ENCODE data around the gene GALNT13. TPM values are rescaled to one million over a fixed set of nuclear protein-coding genes. Genes with fewer than 3 reads are reported as not detected.

The GALNT13 gene
- total and polyA plus RNA-seq, 4 donors, result not detected

DNA sequence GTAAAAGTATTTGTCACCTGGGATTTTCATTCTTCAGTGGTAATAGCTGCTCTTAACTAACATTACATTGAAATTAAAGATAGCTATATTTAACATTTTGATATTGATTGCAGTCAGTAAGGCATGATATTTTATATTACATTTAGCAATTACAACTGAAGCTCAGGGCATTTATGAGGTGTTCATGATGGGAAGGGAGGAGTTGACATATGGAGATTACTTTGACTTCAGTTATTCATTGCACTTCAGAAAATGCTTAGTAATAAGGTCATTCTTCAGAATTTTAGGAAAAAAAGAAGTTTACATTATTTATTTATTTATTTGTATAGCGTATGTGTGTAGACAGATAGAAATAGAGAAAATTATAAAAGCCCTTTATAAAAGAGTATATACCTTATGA is 352.0 kb downstream of the GALNT13 start:
- no peak overlapping the region for H3K4me3 ChIP-seq (ENCODE audit: low read depth in 1 of 3, low read length in 3 of 3)
- WGBS, result 87% methylated on average over 1 of the region's 1 CpG
- H3K4me1 ChIP-seq (ENCODE audit: control insufficient read depth in 4 of 4, insufficient read depth in 4 of 4, low read length in 3 of 4), result no peaks in the 10 kb centered on the region
- DNase-seq (ENCODE audit: low spot score), result no peak
- H3K9ac ChIP-seq (ENCODE audit: low read depth in 1 of 2, low read length in 2 of 2), result no peak overlapping the region
- H3K27me3 ChIP-seq (ENCODE audit: control insufficient read depth in 4 of 4, insufficient read depth in 4 of 4, low read length in 3 of 4), result no peaks in the 10 kb centered on the region
- TF ChIP-seq JUND (IDR thresholded peaks at IDR 0.05) (no peak), HNF4G (IDR thresholded peaks at IDR 0.05) (no peak), YY1 (IDR thresholded peaks at IDR 0.05) (no peak), MAX (IDR thresholded peaks at IDR 0.05) (no peak), RXRA (IDR thresholded peaks at IDR 0.05) (no peak), NR2F2 (IDR thresholded peaks at IDR 0.05) (no peak), REST (IDR thresholded peaks at IDR 0.05) (no peak), HNF4A (conservative IDR thresholded peaks at IDR 0.05) (no peak), FOXA1 (IDR thresholded peaks at IDR 0.05) (no peak), EGR1 (IDR thresholded peaks at IDR 0.05; ENCODE audit: low read depth in 2 of 2) (no peak), FOXA2 (IDR thresholded peaks at IDR 0.05) (no peak), TAF1 (conservative IDR thresholded peaks at IDR 0.05) (no peak), GABPA (IDR thresholded peaks at IDR 0.05 in 1 of 2, conservative IDR thresholded peaks at IDR 0.05 in 1 of 2) (no peak)
- TF ChIP-seq, protein P1, sequence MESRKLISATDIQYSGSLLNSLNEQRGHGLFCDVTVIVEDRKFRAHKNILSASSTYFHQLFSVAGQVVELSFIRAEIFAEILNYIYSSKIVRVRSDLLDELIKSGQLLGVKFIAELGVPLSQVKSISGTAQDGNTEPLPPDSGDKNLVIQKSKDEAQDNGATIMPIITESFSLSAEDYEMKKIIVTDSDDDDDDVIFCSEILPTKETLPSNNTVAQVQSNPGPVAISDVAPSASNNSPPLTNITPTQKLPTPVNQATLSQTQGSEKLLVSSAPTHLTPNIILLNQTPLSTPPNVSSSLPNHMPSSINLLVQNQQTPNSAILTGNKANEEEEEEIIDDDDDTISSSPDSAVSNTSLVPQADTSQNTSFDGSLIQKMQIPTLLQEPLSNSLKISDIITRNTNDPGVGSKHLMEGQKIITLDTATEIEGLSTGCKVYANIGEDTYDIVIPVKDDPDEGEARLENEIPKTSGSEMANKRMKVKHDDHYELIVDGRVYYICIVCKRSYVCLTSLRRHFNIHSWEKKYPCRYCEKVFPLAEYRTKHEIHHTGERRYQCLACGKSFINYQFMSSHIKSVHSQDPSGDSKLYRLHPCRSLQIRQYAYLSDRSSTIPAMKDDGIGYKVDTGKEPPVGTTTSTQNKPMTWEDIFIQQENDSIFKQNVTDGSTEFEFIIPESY (IDR thresholded peaks at IDR 0.05), result no peak
- TF ChIP-seq, protein P2, sequence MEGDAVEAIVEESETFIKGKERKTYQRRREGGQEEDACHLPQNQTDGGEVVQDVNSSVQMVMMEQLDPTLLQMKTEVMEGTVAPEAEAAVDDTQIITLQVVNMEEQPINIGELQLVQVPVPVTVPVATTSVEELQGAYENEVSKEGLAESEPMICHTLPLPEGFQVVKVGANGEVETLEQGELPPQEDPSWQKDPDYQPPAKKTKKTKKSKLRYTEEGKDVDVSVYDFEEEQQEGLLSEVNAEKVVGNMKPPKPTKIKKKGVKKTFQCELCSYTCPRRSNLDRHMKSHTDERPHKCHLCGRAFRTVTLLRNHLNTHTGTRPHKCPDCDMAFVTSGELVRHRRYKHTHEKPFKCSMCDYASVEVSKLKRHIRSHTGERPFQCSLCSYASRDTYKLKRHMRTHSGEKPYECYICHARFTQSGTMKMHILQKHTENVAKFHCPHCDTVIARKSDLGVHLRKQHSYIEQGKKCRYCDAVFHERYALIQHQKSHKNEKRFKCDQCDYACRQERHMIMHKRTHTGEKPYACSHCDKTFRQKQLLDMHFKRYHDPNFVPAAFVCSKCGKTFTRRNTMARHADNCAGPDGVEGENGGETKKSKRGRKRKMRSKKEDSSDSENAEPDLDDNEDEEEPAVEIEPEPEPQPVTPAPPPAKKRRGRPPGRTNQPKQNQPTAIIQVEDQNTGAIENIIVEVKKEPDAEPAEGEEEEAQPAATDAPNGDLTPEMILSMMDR (IDR thresholded peaks at IDR 0.05; ENCODE audit: low read depth, low read length, missing input control), result no peak
- TF ChIP-seq, protein P3, sequence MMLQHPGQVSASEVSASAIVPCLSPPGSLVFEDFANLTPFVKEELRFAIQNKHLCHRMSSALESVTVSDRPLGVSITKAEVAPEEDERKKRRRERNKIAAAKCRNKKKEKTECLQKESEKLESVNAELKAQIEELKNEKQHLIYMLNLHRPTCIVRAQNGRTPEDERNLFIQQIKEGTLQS (IDR thresholded peaks at IDR 0.05), result no peak
- H3K36me3 ChIP-seq (ENCODE audit: control insufficient read depth in 4 of 4, insufficient read depth in 3 of 4, low read depth in 1 of 4, low read length in 3 of 4), result no peaks in the 10 kb centered on the region
- H3K9me3 ChIP-seq (ENCODE audit: control insufficient read depth in 4 of 4, low read length in 3 of 4), result no peaks in the 10 kb centered on the region
- no peak overlapping the region for H3K27ac ChIP-seq (ENCODE audit: low read depth in 1 of 2, low read length in 2 of 2)

GRCh38 chr2:154226931-154227330 is 355.2 kb downstream of the GALNT13 start:
- Histone ChIP-seq H3K27me3 (ENCODE audit: control insufficient read depth in 4 of 4, insufficient read depth in 4 of 4, low read length in 3 of 4) (no peaks in the 10 kb centered on the region), H3K9ac (ENCODE audit: low read depth in 1 of 2, low read length in 2 of 2) (no peak overlapping the region), H3K4me1 (ENCODE audit: control insufficient read depth in 4 of 4, insufficient read depth in 4 of 4, low read length in 3 of 4) (no peaks in the 10 kb centered on the region), H3K4me3 (ENCODE audit: low read depth in 1 of 3, low read length in 3 of 3) (no peak overlapping the region), H3K9me3 (ENCODE audit: control insufficient read depth in 4 of 4, low read length in 3 of 4) (no peaks in the 10 kb centered on the region), H3K27ac (ENCODE audit: low read depth in 1 of 2, low read length in 2 of 2) (no peak overlapping the region), H3K36me3 (ENCODE audit: control insufficient read depth in 4 of 4, insufficient read depth in 3 of 4, low read depth in 1 of 4, low read length in 3 of 4) (no peaks in the 10 kb centered on the region)
- WGBS, result 55% methylated on average over 2 of the region's 2 CpGs
- DNase-seq (ENCODE audit: low spot score), result no peak
- TF ChIP-seq, protein P2 (IDR thresholded peaks at IDR 0.05; ENCODE audit: low read depth, low read length, missing input control), result no peak
- TF ChIP-seq EGR1 (IDR thresholded peaks at IDR 0.05; ENCODE audit: low read depth in 2 of 2) (no peak), GABPA (IDR thresholded peaks at IDR 0.05 in 1 of 2, conservative IDR thresholded peaks at IDR 0.05 in 1 of 2) (no peak), YY1 (IDR thresholded peaks at IDR 0.05) (no peak), NR2F2 (IDR thresholded peaks at IDR 0.05) (no peak), HNF4G (IDR thresholded peaks at IDR 0.05) (no peak), TAF1 (conservative IDR thresholded peaks at IDR 0.05) (no peak), REST (IDR thresholded peaks at IDR 0.05) (no peak), RAD21 (IDR thresholded peaks at IDR 0.05) (no peak), FOXA2 (IDR thresholded peaks at IDR 0.05) (no peak), JUND (IDR thresholded peaks at IDR 0.05) (no peak), FOXA1 (IDR thresholded peaks at IDR 0.05) (no peak), HNF4A (conservative IDR thresholded peaks at IDR 0.05) (no peak)
- TF ChIP-seq, protein P3 (IDR thresholded peaks at IDR 0.05), result no peak

Measured in liver (tissue), 9 donors.